ENCODE data around the gene MRPL11. TPM values are rescaled to one million over a fixed set of nuclear protein-coding genes. Genes with fewer than 3 reads are reported as not detected.

MRPL11 gene
- polyA plus RNA-seq, 1 experiment = 43.1 TPM

- Histone ChIP-seq H3K9me3 (ENCODE audit: control insufficient read depth, insufficient read depth, low read length) (no peaks in the 10 kb centered on the region), H3K4me3 (ENCODE audit: low read depth, low read length) (no peak overlapping the region), H3K27ac (ENCODE audit: low read depth, low read length) (no peak overlapping the region), H3K27me3 (ENCODE audit: control insufficient read depth, insufficient read depth, low read length) (peaks cover 2% of the 10 kb centered on the region)
- POLR2A ChIA-PET = no interaction called here
- TF ChIP-seq CTCF (IDR thresholded peaks at IDR 0.05; ENCODE audit: low read depth, low read length) = no peak
- no peak for DNase-seq (ENCODE audit: low read depth, low spot score)
- CTCF ChIA-PET = no interaction called here
These were observed 27.3 kb downstream of the MRPL11 start for GRCh38 chr11:66411323-66411722.

GRCh38 chr11:66410191-66410590 is 28.5 kb downstream of the MRPL11 start:
- Histone ChIP-seq H3K4me3 (ENCODE audit: low read depth, low read length) (no peak overlapping the region), H3K27me3 (ENCODE audit: control insufficient read depth, insufficient read depth, low read length) (peaks cover 2% of the 10 kb centered on the region), H3K27ac (ENCODE audit: low read depth, low read length) (no peak overlapping the region), H3K9me3 (ENCODE audit: control insufficient read depth, insufficient read depth, low read length) (no peaks in the 10 kb centered on the region)
- ChIA-PET POLR2A (interaction anchor here (2.6 kb wide), 1 partner anchor 8 kb away, joined by 8 read pairs; no protein-coding TSS in a partner anchor), CTCF (interaction anchor here (2.9 kb wide), 1 partner anchor 9 kb away, joined by 25 read pairs; no protein-coding TSS in a partner anchor)
- no peak for DNase-seq (ENCODE audit: low read depth, low spot score)
- no peak for TF ChIP-seq CTCF (IDR thresholded peaks at IDR 0.05; ENCODE audit: low read depth, low read length)

- ChIA-PET POLR2A (interaction anchor here (0.7 to 2.6 kb wide), 5 partner anchors 9 to 269 kb away, joined by 4 to 12 read pairs (median 6); partner anchors contain the start of genes DPP3 and RBM4B), CTCF (interaction anchor here (0.6 to 3.6 kb wide), 19 partner anchors 8 to 480 kb away, joined by 3 to 26 read pairs (median 6); partner anchors contain the start of genes BRMS1, MRPL11, NPAS4 and RBM4B)
- no peaks in the 10 kb centered on the region for H3K27me3 ChIP-seq (ENCODE audit: control insufficient read depth, insufficient read depth, low read length)
- H3K4me3 ChIP-seq (ENCODE audit: low read depth, low read length) = peak overlapping the region; percentile 59
- no peak overlapping the region for H3K27ac ChIP-seq (ENCODE audit: low read depth, low read length)
- H3K9me3 ChIP-seq (ENCODE audit: control insufficient read depth, insufficient read depth, low read length) = no peaks in the 10 kb centered on the region
- no peak for TF ChIP-seq CTCF (IDR thresholded peaks at IDR 0.05; ENCODE audit: low read depth, low read length)
- no peak for DNase-seq (ENCODE audit: low read depth, low spot score)
These were observed 29.4 kb downstream of the MRPL11 start for GRCh38 chr11:66409226-66409625.

GRCh38 chr11:66408488-66409214 is 30.0 kb downstream of the MRPL11 start:
- CTCF ChIA-PET = interaction anchor here (0.6 to 3.6 kb wide), 20 partner anchors 8 to 481 kb away, joined by 3 to 26 read pairs (median 6); partner anchors contain the start of genes BRMS1, MRPL11, NPAS4 and RBM4B
- H3K9me3 ChIP-seq (ENCODE audit: control insufficient read depth, insufficient read depth, low read length) = no peaks in the 10 kb centered on the region
- peak; percentile 100 for TF ChIP-seq CTCF (IDR thresholded peaks at IDR 0.05; ENCODE audit: low read depth, low read length)
- no peak overlapping the region for H3K27ac ChIP-seq (ENCODE audit: low read depth, low read length)
- peaks cover 4% of the 10 kb centered on the region for H3K27me3 ChIP-seq (ENCODE audit: control insufficient read depth, insufficient read depth, low read length)
- peak overlapping the region; percentile 59 for H3K4me3 ChIP-seq (ENCODE audit: low read depth, low read length)
- DNase-seq (ENCODE audit: low read depth, low spot score) = peak; percentile 84
- POLR2A ChIA-PET = interaction anchor here (0.5 to 2.6 kb wide), 6 partner anchors 10 to 270 kb away, joined by 4 to 12 read pairs (median 6); partner anchors contain the start of genes DPP3 and RBM4B

- DNase-seq (ENCODE audit: low read depth, low spot score) = no peak
- no peak for TF ChIP-seq CTCF (IDR thresholded peaks at IDR 0.05; ENCODE audit: low read depth, low read length)
- H3K27ac ChIP-seq (ENCODE audit: low read depth, low read length) = no peak overlapping the region
- ChIA-PET POLR2A (no interaction called here), CTCF (interaction anchor here (0.7 to 3.6 kb wide), 14 partner anchors 8 to 271 kb away, joined by 3 to 26 read pairs (median 5); partner anchors contain the start of genes MRPL11, RBM4B and YIF1A)
- H3K4me3 ChIP-seq (ENCODE audit: low read depth, low read length) = no peak overlapping the region
- H3K9me3 ChIP-seq (ENCODE audit: control insufficient read depth, insufficient read depth, low read length) = no peaks in the 10 kb centered on the region
- peaks cover 9% of the 10 kb centered on the region for H3K27me3 ChIP-seq (ENCODE audit: control insufficient read depth, insufficient read depth, low read length)
These were observed 31.0 kb downstream of the MRPL11 start for GRCh38 chr11:66407651-66408050.

All from AG04450 (cell line).